Kidney capillary endothelial cell (primary cell): ENCODE data around the gene GNG7.
A peak's percentile ranks its signal among the peaks of the same experiment; 100 is the strongest.
"Not testable (repeated sequence)": the region's sequence is repeated elsewhere in the genome, so short reads cannot be mapped to it uniquely, and the experiment has no call there.

Experiments used
- DNase-seq: peaks from one replicate; pipeline ENCODE4 v3.0.0-alpha.2; 2018; ENCODE audit warnings: low spot score

Gene GNG7

DNA sequence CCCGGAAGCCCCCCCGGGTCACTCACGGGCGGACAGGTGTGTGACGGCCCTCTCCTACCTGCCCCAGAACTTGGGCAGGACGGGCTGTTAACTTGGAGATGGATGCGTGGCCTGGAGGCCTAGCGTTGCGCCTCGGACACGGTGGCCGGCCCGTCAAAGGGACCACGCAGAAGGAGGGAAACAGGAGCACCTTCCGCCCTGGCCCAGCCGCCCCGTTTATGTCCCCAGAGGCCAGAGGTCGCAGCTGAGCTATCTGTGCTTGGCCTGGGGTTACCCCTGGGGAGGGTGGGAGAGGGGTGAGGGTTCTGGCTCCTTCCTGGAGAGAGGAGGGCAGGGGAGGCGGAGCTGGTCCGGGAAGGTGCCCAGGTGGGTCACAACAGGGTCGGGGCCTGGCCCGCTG, 190.9 kb downstream of the GNG7 start:
- no peak for DNase-seq

DNA sequence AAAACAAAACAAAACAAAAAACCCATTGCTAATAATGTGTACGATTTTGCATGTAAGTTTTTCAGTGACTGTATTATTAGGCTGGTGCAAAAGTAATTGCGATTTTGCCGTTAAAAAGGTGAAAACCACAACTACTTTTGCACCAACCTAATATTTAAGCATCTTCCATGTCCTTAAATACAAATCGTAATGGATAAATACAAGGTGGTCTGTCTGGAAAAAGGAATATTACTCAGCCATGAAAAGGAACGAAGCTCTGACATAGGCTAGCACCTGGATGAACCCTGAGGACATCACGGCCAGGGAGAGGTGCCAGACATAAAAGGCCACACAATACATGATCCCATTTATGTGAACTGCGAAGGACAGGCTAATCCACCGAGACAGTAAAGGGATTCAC, 193.4 kb downstream of the GNG7 start:
- DNase-seq: no peak

DNA sequence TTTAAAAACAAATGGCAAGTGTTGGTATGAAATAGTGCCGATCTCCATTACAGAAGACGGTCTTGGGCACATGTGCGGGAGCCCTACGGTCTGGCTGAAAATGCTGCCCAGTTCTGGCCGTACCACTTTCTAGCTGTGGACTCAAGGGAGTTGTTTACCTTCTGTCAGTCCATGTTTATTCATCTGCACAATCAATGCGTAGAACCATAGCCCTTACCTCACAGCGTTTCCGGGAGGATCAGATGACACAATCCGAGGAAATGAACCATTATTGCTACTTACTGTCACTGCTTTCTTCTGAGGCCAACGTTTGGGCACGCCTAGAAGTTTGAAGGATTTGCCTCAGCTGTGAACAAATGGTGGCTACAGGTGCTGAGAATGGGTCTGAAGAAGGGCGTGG, 195.4 kb downstream of the GNG7 start:
- peak; percentile 86 for DNase-seq

DNA sequence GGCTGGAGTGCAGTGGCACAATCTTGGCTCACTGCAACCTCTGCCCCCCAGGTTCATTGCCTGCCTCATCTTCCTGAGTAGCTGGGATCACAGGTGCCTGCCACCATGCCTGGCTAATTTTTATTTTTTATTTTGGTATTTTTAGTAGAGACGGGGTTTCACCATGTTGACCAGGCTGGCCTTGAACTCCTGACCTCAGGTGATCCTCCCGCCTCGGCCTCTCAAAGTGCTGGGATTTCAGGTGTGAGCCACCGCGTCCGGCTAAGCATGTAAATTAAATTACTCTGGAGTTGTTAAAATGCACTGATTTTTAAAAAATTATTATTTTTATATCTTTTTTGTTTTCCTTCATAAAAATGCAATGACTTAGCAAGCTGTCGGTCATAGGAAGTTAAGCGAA, 195.8 kb downstream of the GNG7 start:
- DNase-seq: not testable (repeated sequence)

DNA sequence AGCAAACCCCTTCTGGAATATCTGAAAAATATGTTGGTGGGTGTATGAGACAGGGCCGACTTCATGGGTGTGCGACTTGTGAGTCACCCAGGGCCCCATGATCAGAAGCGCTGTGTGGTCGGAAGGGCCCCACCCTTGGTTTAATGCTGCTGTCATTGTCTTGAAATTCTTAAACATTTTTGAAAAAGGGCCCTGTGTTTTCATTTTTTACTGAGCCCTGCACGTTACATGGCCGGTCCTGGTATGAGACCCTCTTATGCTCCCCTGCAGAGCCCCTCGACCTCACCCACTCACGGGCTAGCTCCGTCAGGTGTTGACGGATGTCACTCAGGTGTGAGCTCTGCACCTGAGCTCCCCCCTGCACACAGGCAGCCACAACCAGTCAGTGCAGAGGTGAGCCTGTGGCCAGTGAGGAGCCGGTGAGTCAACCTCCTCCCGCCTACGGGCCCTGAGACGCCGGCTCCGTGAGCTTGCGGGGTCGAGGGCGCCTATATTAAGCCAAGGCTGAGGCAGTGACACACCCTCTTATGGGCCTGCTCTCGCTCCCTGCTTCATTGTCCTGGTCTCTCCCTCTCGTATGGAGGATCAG, 198.9 kb downstream of the GNG7 start:
- DNase-seq: no peak

DNA sequence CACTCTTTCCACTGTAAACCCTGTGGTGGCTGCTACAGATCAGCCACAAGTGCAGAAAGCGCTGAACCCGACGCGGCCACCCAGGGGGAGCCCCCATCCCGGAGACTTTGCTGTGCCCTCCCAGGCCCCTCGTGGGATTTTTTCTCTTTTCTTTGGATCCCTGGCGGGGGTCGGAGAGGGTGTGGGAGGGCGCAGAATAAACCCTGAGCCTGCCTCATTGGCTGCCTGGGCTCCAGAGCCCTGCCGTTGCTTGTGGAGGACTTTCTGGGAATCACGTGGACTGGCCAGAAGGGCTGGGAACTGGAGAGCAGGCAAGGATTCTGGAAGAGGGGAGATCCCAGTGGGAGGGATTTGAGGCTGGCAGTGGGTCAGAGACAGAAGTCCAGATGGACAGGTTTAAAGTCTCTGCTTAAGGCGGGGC, 201.6 kb downstream of the GNG7 start:
- DNase-seq: no peak

DNA sequence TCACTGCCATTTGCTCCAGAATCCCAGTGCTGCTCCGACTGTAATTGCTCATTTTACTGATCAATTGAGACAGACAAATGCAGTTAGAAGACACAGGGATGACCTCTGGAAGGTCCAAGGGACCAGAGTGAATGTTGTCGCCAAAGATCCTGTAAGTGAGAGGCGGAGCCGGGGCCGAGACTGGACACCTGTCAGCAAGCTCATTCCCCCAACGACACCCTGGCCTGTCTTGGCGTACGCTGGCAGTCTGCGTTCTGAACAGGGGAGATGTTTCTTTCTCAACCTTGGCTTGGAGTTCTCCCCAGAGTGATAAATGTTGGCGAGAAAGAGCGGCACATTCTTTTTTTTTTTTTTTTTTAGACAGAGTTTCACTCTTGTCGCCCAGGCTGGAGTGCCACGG, 202.3 kb downstream of the GNG7 start:
- no peak for DNase-seq

DNA sequence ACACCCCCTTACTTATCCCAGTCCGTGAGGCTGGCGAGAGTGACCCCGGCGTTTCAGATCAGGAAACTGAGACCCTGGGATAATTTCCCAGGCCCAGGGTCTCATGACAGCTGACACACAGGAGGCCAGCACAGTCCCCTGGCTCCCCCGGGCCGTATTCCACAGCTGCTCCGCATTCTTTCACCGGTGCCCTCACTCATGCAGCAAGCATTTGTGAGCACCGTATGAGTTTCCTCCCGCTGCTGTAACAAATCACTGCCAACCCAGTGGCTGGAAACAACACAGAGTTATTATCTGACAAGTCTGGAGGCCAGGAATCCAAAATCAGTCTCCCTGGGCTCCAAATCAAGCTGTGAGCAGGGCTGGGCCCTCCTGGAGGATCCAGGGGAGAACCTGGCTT, 205.3 kb downstream of the GNG7 start:
- DNase-seq: no peak

DNA sequence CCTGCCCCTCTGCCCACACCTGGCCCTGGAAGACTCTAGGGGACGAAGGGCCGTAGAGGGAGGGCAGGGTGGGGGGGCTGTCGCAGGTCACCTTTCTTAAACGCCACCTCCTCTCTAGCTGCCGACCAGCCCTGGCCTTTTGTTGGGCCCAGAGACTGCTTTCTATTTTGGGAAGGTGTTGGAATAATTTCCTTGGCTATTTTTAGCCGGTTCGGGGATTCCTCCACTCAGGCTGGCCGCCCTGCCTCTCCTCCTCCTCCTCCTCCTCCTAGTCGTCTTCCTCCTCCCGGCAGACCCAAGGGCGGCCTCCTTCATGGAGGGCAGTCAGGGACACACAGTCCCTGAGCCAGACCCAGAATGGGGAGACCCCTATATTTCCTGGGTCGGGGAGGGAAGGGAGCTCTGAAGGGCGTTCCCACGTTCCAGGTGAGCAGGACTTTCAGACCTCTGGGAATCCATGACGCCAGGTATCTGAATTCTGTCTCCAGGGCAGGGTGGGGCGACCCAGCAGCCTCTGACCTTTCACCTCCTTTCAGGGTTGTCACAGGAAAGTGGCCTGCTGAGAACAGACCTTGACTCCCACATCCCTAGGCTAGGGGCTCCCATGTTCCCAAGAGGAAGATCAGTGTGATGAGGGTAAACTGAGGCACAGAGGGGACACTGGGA, 206.7 kb downstream of the GNG7 start:
- peak; percentile 81 for DNase-seq

DNA sequence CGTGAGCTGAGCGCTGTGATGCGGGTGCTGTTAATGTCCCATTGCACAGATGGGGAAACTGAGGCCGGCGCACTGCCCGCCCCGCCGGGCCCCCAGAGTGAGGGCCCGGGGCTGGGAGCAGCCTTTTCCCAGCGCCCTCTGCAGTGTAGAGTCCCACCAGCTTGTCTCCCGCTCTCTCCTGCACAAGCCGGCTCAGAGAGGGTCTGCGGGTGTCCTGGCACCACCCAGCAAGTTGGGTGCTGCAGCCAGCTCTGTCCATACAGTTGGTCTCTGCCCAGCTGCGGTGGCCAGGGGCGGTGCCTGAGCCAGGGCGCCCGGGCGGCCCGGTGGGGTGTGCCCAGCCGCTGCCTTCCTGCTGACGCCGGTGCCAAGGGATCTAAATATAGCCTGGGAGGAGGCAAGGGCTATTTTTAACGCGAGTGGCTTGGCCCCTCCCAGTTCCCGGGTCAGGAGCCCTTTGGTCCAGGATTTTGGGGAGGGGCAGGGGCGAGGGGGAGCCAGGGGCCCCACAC, 207.3 kb downstream of the GNG7 start:
- DNase-seq: peak; percentile 85

DNA sequence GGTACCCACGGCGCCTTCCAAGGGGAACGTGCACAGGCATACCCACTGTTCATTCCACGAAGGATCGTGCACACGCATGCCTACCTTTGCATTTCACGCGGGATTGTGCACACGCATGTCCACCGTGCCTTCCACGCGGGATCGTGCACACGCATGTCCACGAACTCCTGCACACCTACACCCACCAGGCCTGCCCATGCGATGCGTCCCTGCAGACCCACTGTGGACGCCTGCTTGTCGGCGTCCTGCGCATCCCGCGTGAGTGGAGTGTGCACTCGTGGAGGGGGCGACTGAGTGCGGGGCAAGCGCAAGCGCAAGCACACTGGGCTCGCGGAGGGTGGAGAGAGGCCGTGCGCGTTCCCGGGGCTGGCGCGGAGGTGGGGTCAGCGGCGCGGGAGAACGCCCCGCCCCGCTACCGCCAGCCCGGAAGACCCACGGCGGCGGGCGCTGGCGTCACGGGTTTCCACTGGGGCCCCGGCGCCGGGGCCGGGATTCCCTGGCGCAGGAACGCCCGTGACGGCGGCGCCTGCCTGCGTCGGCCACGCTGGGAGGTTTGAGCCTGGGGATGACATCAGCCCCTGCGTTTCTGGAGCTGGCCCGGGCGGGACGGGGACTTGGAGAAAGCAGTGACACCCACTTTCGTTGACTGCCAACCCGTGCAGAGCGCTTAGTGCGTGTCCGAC, 207.9 kb downstream of the GNG7 start:
- DNase-seq: peak; percentile 90

DNA sequence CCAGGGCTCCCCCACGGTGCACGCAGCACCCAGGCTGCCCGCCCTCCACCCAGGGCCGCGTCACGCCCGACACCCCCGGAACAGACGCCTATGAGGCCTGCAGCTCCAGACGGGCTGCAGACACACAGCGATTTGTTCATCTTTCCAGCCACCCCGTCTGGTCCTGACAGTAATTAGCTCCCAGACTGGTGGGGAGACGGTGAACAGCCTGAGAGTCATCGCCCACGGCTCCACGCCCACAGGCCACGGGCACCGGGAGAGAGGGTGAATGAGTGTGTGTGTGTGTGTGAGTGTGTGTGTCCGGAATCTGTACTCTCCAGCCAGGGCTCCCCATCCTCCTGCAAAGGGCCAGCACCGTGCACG, 208.4 kb downstream of the GNG7 start:
- DNase-seq: no peak

DNA sequence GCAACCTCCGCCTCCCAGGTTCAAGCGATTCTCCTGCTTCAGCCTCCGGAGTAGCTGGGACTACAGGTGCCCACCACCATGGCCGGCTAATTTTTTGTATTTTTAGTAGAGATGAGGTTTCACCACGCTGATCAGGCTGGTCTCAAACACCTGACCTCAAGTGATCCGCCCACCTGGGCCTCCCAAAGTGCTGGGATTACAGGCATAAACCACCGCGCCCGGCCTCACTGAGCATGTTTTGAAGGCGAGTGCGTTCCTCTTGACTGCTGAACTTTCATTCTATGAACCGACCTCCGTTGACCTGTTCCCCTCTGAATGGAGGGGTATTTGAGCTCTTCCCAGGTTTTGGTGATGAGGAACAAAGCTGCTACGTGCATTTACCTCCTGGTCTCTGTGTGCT, 209.0 kb downstream of the GNG7 start:
- not testable (repeated sequence) for DNase-seq

DNA sequence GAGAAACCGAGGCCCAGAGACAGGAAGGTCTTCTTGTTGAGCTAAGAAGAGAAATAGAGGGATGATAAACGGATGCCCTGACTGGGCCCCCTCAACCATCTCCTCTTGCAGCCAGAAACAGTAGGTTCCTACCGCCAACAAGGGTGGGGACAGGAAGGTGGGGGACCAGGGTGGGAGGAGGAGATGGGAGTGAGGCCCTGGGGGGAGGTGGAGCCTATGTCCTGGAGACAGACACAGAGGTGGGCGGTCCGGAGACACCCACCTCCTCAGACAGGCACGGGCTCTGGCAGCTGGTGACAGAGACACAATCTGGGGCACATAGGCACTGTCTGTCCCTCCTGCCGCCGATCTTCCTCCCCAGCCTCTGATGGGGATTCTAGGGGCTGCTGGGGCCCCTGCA, 209.6 kb downstream of the GNG7 start:
- DNase-seq: no peak

DNA sequence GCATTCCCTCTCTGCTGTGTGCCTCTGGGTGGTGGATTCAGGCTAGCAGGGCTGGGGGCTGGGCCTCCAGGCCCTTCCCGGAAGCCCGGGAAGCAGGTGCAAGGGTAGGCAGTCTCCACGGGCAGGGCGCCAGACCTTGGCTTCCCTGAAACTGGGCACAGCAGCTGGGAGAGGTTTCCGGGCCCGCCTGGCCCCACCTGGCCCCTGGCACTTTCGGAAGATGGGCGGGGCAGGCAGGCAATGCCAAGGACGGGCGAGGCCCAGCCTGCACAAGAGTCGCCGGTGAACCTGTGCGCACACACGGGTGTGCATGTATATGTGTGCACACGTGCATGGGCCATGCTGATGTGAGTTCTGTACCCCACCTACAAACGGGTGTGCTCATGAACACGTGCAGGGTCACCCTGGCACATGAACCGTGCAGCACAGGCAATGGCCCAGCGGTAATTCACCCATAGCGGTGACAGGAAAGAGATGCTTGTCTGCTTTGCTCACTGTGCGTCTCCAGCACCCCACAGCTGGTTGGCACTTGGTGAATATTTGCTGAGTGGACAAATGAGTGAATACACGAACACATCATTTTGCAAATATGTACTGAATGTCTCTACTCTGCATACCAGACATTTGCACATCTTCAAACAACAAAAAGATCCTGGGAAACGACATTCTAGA, 211.2 kb downstream of the GNG7 start:
- DNase-seq: peak; percentile 88

DNA sequence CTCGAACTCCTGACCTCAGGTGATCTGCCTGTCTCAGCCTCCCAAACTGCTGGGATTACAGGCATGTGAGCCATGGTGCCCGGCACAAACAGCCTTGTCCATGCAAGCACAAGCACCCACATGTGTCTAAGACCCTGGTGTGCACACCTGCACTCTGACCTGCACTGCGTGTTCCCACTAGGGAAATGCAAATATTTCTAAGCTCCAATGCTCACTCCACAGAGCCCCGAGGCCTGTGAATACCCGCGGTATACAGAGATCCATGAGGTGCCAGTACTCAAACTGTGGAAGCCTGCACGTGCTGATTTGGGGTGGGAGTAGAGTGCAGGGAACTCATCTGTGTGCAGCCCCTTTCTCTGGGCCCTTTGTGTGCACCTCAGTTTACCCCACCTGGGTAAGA, 211.8 kb downstream of the GNG7 start:
- DNase-seq: no peak

DNA sequence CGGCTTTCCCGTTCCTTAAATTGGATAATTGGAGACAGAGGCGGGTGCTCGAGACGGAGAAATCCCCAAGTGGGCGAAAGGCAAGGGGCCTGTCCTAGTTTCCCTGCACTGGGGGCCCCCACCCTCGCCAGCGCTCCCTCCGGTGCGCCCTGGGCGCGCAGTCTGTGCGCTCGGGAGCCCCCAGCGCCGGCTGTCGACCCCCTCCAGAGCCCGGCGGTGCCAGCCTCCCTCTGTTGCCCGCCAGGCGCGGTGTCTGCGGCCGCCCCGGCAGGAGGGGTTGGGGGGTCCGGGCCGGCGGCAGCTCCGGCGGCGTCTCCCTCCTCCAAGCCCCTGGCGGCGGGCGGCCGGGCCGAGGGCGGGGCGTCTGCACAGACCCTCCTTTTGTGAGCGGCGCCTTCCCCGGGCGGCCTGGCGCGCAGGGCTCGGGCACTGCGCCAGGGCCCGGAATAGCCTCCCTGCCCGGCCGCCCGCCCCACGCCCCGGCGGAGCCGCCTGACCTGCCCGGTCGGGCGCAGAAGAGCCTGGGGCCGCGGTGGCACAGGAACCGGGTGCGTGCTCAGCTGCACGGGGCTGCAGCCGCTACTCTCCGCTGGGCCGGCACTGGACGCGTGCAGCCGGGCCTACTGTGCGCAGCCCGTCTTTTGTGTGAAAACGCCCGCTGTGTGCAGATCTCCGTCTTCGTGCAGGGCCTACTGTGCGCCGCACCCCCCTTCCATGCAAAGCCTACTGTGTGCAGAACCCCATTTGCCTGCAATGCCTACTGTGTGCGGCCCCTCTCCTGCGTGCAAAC, 213.4 kb downstream of the GNG7 start:
- DNase-seq: peak; percentile 85

DNA sequence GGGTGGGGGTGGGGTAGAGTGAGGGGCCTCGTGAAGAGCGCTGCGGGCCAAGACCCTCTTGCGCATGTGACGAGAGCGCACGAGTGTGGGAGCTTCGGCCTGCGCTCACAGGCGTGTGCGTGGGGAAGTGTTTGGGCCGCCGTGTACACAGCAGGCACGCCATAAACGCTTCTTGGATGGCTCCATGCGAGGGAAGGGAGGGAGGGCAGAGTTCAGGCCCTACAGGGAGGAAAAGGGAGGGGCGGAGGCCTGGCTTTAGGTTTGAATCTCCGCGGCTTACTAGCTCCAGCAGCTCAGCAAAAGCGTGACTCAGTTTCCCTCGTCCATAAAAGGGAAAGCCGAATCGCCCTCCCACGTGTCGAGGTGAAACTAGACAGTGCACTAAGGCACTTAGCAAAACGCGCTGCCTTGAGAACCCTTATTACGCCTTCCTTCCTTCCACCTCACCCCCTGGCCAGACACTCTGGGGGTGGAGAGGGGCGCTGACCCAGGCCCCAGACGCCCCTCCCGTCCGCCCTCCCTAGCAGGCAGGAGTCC, 214.0 kb downstream of the GNG7 start:
- no peak for DNase-seq

DNA sequence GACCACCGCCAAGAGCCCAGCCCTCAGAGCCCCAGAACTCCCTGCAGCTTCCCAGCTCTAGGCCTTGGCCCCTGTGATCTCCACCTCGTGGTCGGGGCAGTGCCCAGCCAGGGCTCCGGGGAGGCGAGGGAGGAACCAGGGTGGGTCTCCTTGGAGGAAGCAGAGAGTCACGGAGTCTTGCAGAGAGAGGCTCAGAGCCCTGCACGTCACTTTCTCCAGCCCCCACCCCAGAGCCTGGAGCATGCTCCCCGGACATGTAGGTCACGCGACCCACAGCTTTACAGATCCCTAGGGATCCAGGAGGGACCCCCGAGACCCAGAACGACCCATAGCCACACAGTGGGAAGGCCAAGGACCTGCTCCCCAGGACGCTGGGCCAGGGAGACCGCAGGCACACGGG, 214.7 kb downstream of the GNG7 start:
- no peak for DNase-seq

DNA sequence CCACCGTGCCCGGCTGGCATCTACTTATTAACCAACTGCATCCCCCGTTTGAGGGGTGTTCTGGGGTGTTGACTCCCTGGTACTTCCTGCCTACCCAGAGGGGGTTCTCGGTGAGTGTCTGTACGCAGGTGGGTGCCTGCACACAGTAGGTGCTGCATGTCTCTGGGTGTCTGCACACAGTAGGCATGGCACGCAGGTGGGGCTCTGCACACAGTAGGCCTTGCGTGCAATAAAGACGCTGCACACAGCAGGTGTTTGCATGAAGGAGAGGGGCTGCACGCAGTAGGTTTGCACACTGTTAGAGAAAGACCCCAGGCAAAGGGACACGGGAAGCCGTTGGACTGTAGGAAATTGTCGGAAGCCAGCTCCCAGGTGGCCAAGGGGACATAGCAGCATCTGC, 215.4 kb downstream of the GNG7 start:
- no peak for DNase-seq

DNA sequence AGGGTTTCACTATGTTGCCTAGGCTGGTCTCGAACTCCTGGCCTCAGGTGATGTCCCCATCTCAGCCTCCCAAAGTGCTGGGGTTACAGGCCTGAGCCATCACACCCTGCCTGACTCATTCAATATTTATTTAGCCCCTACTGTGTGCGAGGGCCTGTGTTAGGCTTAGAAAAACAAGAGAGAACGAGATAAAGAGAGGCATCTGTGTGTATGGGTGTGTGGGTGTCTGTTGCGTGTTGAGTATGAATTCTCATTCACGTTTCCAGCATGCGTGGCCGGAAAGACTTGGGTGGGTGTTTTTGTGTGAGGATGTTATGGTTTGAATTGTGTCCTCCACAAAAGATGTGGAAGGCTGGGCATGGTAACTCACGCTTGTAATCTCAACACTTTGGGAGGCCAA, 217.1 kb downstream of the GNG7 start:
- DNase-seq: no peak
